Stomach (tissue), 9 donors: ENCODE results near the gene RINL. TPM values are rescaled to one million over a fixed set of nuclear protein-coding genes. Genes with fewer than 3 reads are reported as not detected.

ENCODE experiments used
- DNase-seq, 2 donors: peaks; one replicate each; pipeline versions ENCODE4 v3.0.0 to v3.0.0-alpha.2; 2013 to 2019
- H3K27ac ChIP-seq, 5 donors: fragments of 200-600 bp in 4 of 5; sonication (generic) in 4 of 5; one replicate each; pipeline ENCODE4 v1.5.1; 2013 to 2019; ENCODE audit warnings: mild to moderate bottlenecking in 1 of 5, moderate library complexity in 1 of 5
- H3K27me3 ChIP-seq, 3 donors: fragments of 200-600 bp; sonication (generic); one replicate each; pipeline ENCODE4 v1.5.1; 2017 to 2019; ENCODE audit warnings: mixed run types in 1 of 3
- H3K36me3 ChIP-seq, 4 donors: fragments of 200-600 bp; sonication (generic); 1 replicate in 3 of 4; 2 replicates in 1 of 4; pipeline ENCODE4 v1.5.1; 2016 to 2019
- H3K4me1 ChIP-seq, 4 donors: fragments of 200-600 bp; sonication (generic); one replicate each; pipeline ENCODE4 v1.5.1; 2016 to 2019
- H3K4me3 ChIP-seq, 4 donors: fragments of 200-600 bp; sonication (generic) in 3 of 4; one replicate each; pipeline ENCODE4 v1.5.1; 2016 to 2019; ENCODE audit warnings: mild to moderate bottlenecking in 1 of 4
- H3K9me3 ChIP-seq, 4 donors: fragments of 200-600 bp; sonication (generic); one replicate each; pipeline ENCODE4 v1.5.1; 2016 to 2019
- EP300 ChIP-seq: sonication (generic); formaldehyde crosslinking; IDR thresholded peaks from one replicate; pipeline ENCODE4 v1.6.1; 2017; ENCODE audit warnings: antibody characterized with exemption
- POLR2A ChIP-seq, 4 donors: fragments of 450-650 bp; IDR thresholded peaks; one replicate each; pipeline ENCODE4 v1.6.1; 2016; ENCODE audit warnings: antibody characterized with exemption in 4 of 4, control low read depth in 2 of 4, mild to moderate bottlenecking in 1 of 4, moderate library complexity in 1 of 4
- POLR2AphosphoS5 ChIP-seq, 3 donors: sonication (generic); formaldehyde crosslinking; IDR thresholded peaks; one replicate each; pipeline ENCODE4 v1.6.1; 2016; ENCODE audit warnings: antibody characterized with exemption in 3 of 3
- WGBS, 5 donors: extraction: QIAGEN DNeasy Blood & Tissue Kit in 3 of 5; methylation state at CpG; one replicate each; pipeline versions ENCODE4 v1.1.5 to v1.1.7; 2013 to 2018; 5-methylcytosine and 5-hydroxymethylcytosine counted together
- intact Hi-C: fragments of 100-400 bp; cut with DNase I; formaldehyde crosslinking; loops from one replicate; pipeline ENCODE4 v1.15.1; 2023; ENCODE audit warnings: low total_unique reads
- polyA plus RNA-seq, 3 donors: library from polyadenylated mRNA; stranded (reverse); fragments of 200-250 nt; gene quantifications; one replicate each; pipeline ENCODE4 v1.2.3, GENCODE V29; 2013
- total RNA-seq, 5 donors: library from RNA; depleted of rRNA; stranded (reverse); fragments of >200 nt; gene quantifications; one replicate each; pipeline versions ENCODE4 v1.1.0 to v1.2.3, GENCODE V29; 2014 to 2016
- TF ChIP-seq, protein P1 (sequence below), 7 experiments: fragments of 450-650 bp in 4 of 7; fragments of 200-600 bp in 3 of 7; sonication (generic) in 3 of 7; IDR thresholded peaks; one replicate each; pipeline ENCODE4 v1.5.1; 2016 to 2019; ENCODE audit warnings: antibody characterized with exemption in 7 of 7, control low read depth in 2 of 7, mild to moderate bottlenecking in 1 of 7
- donor health status: healthy with polysubstance abuse.
- donor health status: Bipolar disorder and iron deficiency.
- donor health status: healthy.

Gene RINL
- total and polyA plus RNA-seq, 8 donors = 1.8 to 10.0 (median 6.9) TPM; not detected in 1

DNA sequence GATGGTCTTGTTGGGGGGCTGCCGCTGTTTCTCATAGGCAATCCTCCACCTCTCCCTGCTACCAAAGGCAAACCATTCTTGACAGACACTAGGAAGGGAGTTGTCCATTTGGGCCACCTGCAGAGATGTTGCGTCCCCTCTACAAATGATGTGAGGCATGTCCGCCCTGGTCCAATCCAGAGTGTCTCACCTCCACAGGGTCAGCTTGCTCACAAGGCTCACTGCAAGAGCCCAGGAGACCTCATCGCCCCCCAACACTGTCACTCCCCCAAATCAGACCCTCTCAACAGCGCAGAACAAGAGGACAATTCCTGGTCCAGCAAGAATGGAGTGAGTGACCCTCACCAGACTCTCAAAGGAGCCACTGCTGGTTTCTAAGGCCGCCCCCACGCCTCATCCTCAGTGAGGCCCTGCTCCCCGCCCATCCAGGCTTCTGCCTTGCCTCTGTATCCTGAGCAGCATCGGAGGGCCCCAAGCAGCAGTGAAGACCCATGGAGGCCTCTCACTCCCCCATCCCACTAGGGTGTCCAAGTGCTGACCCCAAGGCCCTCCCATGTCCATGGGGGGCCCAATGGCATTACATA lies 34.8 kb downstream of the RINL start:
- Histone ChIP-seq H3K27ac (peak overlapping the region; percentile 16 to 63 (median 51)), H3K36me3 (peaks cover 93 to 100% (median 96%) of the 10 kb centered on the region in 4 donors), H3K9me3 (no peaks in the 10 kb centered on the region), H3K27me3 (no peaks in the 10 kb centered on the region), H3K4me3 (no peak overlapping the region), H3K4me1 (peaks cover 45 to 97% (median 76%) of the 10 kb centered on the region in 4 donors)
- 92 to 97% (median 93%) methylated on average over 8 to 9 of the region's 9 CpGs for WGBS, 5 donors
- intact Hi-C loops = no loop called here
- TF ChIP-seq POLR2AphosphoS5 (IDR thresholded peaks at IDR 0.05) (no peak), POLR2A (IDR thresholded peaks at IDR 0.05) (no peak), EP300 (no peak)
- TF ChIP-seq, protein P1, sequence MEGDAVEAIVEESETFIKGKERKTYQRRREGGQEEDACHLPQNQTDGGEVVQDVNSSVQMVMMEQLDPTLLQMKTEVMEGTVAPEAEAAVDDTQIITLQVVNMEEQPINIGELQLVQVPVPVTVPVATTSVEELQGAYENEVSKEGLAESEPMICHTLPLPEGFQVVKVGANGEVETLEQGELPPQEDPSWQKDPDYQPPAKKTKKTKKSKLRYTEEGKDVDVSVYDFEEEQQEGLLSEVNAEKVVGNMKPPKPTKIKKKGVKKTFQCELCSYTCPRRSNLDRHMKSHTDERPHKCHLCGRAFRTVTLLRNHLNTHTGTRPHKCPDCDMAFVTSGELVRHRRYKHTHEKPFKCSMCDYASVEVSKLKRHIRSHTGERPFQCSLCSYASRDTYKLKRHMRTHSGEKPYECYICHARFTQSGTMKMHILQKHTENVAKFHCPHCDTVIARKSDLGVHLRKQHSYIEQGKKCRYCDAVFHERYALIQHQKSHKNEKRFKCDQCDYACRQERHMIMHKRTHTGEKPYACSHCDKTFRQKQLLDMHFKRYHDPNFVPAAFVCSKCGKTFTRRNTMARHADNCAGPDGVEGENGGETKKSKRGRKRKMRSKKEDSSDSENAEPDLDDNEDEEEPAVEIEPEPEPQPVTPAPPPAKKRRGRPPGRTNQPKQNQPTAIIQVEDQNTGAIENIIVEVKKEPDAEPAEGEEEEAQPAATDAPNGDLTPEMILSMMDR (IDR thresholded peaks at IDR 0.05) = no peak
- DNase-seq = no peak

DNA sequence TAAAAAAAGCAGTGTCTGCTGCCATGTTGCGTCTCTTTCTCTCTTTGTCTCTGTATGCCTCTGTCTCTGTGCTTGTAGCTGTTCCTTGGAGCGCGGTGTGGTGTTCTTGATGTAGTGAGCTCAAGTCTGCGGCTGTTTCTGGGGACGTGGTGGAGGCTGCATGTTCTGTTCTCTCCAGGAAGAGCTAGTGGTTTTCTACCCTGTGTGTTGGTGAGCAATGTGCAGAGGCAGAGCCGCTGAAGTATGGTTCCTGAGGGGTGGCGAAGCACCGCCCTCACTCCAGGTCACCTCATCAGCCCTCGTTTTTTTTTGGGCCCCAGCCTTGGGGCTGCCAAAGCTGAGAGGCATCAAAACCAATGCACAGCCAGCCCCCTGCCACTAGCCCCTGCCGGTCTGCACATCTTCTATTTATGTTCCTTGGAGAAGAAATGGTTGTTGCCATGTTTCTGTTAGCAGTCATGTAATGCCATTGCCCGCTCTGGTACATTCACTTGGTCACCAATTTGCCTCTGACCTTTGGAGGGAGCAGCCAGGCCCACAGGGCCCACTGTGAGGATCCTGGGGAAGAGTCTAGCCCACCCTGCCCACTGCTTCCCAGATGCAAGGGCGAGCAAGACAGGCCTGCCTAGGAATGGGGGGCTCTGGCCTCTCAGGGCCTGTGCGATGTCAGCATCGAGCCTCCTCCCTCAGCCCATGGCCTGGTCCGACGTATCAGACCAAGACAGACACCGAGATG lies 35.5 kb downstream of the RINL start:
- no peak overlapping the region for H3K4me3 ChIP-seq
- TF ChIP-seq POLR2AphosphoS5 (IDR thresholded peaks at IDR 0.05) (peak in 1 of 3 donors; percentile 37), POLR2A (IDR thresholded peaks at IDR 0.05) (no peak)
- DNase-seq = no peak
- no peaks in the 10 kb centered on the region for H3K27me3 ChIP-seq
- H3K36me3 ChIP-seq = peaks cover 99 to 100% (median 100%) of the 10 kb centered on the region in 4 donors
- intact Hi-C loops = no loop called here
- H3K27ac ChIP-seq = peak overlapping the region; percentile 16 to 78 (median 52)
- H3K9me3 ChIP-seq = no peaks in the 10 kb centered on the region
- 77 to 87% (median 82%) methylated on average over 15 to 17 of the region's 17 CpGs for whole genome bisulfite sequencing, 5 donors
- peaks cover 44 to 97% (median 75%) of the 10 kb centered on the region in 4 donors for H3K4me1 ChIP-seq

DNA sequence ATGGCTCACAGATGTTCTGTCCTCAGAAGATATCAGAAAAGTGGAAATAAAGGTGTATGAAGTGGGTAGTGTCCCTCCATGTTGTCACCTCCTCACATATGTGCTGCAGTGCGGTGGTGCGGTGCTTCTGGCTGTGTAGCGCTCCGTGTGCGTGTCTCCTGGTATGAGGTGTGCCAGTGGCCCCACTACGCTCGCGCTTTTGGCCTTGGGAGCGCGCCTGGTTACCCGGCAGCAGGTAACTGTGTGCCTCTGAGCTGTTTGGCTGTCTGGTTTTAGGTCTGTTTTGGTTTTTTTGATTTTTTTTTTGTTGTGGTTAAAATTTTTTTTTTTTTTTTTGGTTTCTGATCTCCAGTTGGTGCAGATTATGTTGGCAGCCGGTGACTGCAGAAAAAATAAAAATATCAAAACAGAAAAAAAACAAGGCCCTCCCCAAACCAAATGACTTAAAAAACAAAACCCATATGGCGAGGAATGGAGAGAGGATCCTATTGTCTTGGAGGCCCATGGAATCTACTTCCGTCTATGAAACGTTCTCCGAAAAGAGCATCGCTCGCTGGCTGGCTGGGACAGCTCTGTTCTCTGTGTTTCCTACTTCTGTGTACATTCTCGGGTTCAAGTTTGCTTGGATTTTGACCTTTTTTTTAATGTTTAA lies 36.2 kb downstream of the RINL start:
- H3K9me3 ChIP-seq = no peaks in the 10 kb centered on the region
- H3K4me3 ChIP-seq = peak overlapping the region in 1 of 4 donors; percentile 0
- H3K27me3 ChIP-seq = no peaks in the 10 kb centered on the region
- H3K36me3 ChIP-seq = peaks cover 99 to 100% (median 100%) of the 10 kb centered on the region in 4 donors
- no peak for DNase-seq
- intact Hi-C loops = no loop called here
- TF ChIP-seq POLR2AphosphoS5 (IDR thresholded peaks at IDR 0.05) = peak in 1 of 3 donors; percentile 12
- TF ChIP-seq, protein P1 (IDR thresholded peaks at IDR 0.05) = no peak
- H3K4me1 ChIP-seq = peaks cover 44 to 97% (median 75%) of the 10 kb centered on the region in 4 donors
- H3K27ac ChIP-seq = peak overlapping the region; percentile 9 to 78 (median 63)
- 85 to 91% (median 87%) methylated on average over 19 of the region's 19 CpGs for WGBS, 5 donors

DNA sequence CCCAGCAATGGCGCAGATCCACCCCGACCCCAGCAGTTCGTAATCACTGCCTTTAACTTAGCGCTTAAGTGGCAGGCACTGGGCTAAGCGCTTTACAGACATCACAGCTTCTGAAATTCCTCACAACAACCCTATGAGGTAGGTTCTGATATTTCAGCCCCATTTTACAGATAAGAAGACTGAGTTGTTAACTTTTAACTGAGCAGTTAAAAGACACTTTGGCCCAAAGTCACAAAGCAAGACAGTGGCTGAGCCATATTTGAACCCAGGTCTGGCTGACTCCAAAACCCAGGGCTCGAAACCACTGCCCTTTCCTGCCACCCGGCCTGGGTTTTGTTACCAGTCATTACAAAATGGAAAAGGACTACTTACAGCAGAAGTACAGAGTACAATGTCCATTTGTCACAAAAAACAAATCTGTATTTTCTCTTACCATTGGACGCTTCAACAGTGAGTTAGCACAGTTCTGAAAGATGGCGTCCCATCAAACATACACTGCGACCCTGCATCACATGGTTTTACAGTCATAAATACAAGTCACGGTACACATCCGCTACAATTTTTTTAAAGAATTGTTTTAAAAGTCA lies 36.8 kb downstream of the RINL start:
- peaks cover 98 to 100% (median 100%) of the 10 kb centered on the region in 4 donors for H3K36me3 ChIP-seq
- TF ChIP-seq EP300 (no peak), POLR2AphosphoS5 (IDR thresholded peaks at IDR 0.05) (no peak), POLR2A (IDR thresholded peaks at IDR 0.05) (no peak)
- TF ChIP-seq, protein P1 (IDR thresholded peaks at IDR 0.05) = no peak
- no peaks in the 10 kb centered on the region for H3K9me3 ChIP-seq
- peak overlapping the region in 4 of 5 donors; percentile 63 to 78 (median 70) for H3K27ac ChIP-seq
- peak overlapping the region in 2 of 4 donors; percentile 0 to 16 for H3K4me3 ChIP-seq
- H3K4me1 ChIP-seq = peaks cover 43 to 97% (median 75%) of the 10 kb centered on the region in 4 donors
- no peak for DNase-seq
- intact Hi-C loops = no loop called here
- WGBS, 5 donors = 80 to 89% (median 85%) methylated on average over 12 of the region's 12 CpGs
- no peaks in the 10 kb centered on the region for H3K27me3 ChIP-seq
